SH-SY5Y (cell line): ENCODE results near the gene DDX41.

Experiments
- GATA2 ChIP-seq: IDR thresholded peaks from 2 replicates; pipeline ENCODE4 v1.6.1; 2011; ENCODE audit warnings: mild to moderate bottlenecking, low read depth, low read length
- GATA3 ChIP-seq: IDR thresholded peaks from 2 replicates; pipeline ENCODE4 v1.6.1; 2011; ENCODE audit warnings: low read depth, mild to moderate bottlenecking, low read length, moderate library complexity

Gene DDX41

DNA sequence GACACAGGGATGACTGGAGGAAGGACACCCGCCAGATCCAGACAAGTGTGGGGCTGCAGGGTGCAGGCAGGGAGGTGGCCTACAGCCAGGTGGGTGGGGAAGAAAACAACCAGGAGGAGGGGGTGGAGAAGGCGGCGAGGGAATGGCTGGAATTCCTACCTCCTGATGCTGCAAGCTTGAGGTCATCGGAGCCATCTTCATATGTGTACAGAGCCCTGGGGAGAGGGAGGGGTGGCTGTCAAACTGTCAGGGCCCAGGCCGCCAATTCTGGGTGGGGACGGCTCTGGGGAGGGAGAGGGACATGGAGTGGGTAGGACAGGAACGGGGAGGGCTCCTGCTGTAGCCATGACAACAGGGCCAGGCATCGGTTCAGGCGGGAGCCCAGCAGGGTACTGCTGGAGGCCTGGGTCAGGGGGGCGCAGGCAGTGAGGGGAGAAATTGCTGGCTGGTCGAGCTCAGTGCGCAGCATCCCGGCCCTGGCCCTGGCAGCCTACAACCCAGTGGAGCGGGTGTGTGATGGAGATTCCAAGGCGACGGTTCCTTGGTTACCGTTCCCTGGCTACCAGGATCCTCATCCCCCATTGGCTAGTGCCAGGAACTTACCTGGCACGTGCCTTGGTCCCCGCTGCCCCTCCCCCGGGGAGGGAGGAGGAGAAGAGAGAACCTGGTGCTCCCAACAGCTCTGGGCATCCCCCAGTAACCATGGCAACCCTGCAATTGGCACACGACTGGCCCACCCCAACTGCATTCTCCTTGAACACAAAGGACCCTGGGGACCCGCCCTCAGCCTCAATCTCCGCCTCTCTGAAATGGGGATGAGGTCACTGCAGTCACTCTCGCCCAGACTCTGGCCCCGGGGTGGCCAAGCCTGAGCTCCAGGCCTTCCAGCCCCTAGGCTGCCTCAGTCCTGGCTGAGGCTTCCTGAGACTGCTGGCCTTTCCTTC, 47.8 kb downstream of the DDX41 start:
- TF ChIP-seq GATA3 (no peak), GATA2 (no peak)

- no peak for TF ChIP-seq GATA2
- no peak for TF ChIP-seq GATA3
Observed at GRCh38 chr5:177468329-177468684, 48.5 kb downstream of the DDX41 start.

- TF ChIP-seq GATA2 (no peak), GATA3 (no peak)
Observed at GRCh38 chr5:177467436-177467835, 49.3 kb downstream of the DDX41 start.

GRCh38 chr5:177466861-177467260, 49.9 kb downstream of the DDX41 start:
- TF ChIP-seq GATA2 (no peak), GATA3 (no peak)

GRCh38 chr5:177465044-177465443, 51.7 kb downstream of the DDX41 start:
- TF ChIP-seq GATA3, result no peak
- TF ChIP-seq GATA2, result no peak

DNA sequence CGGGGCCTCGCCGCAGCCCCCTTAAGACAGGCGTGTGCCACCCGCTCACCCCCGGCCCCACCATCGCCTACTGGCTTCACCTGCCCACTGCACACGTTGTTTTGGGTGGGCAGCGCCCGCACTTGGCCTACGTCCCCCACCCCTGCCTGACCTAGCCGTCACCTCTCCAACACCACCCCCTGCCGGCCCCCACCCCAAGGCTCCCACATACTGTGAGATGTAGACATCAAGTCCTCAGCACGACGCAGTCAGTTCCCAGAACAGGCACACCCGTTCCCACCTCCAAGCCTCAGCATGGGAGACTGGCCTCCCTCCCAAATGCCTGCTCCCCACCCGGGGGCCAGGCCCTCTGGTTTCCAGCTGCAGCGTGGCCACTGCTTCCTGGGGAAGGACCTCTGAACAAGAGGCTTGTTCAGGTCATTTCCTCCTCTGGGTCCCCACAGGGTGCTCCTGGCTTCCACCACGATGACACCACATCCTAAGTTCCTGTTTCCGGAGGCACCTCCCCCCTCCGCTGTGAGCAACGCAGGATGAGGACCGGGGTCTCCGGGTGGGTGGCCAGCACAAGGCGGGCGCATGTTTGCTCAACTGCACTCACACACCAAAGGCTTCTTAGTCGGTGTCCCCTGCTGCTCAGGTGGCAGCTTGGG, 54.6 kb downstream of the DDX41 start:
- TF ChIP-seq GATA3, result no peak
- TF ChIP-seq GATA2, result no peak
